HG02852 (cell line): ENCODE measurements around the gene PTH2.

Experiments
- ATAC-seq: cut with Tn5 transposase; IDR thresholded peaks from one replicate; pipeline ENCODE4 v1.9.1; 2021; ENCODE audit warnings: mild to moderate bottlenecking, moderate library complexity; ENCODE audit not compliant: unreplicated experiment

Gene PTH2

GRCh38 chr19:49415102-49415809, 8.0 kb downstream of the PTH2 start:
- no peak for ATAC-seq

- ATAC-seq, result no peak
These were observed 9.0 kb downstream of the PTH2 start for GRCh38 chr19:49414256-49414655.

GRCh38 chr19:49413348-49413747, 9.9 kb downstream of the PTH2 start:
- no peak for ATAC-seq

GRCh38 chr19:49411681-49412326, 11.4 kb downstream of the PTH2 start:
- no peak for ATAC-seq

GRCh38 chr19:49409441-49410029, 13.7 kb downstream of the PTH2 start:
- no peak for ATAC-seq

- no peak for ATAC-seq
These were observed 14.3 kb downstream of the PTH2 start for GRCh38 chr19:49408816-49409440.

GRCh38 chr19:49407482-49408015, 15.7 kb downstream of the PTH2 start:
- no peak for ATAC-seq

GRCh38 chr19:49407079-49407478, 16.2 kb downstream of the PTH2 start:
- ATAC-seq, result no peak

- ATAC-seq, result no peak
These were observed 19.6 kb downstream of the PTH2 start for GRCh38 chr19:49403404-49404187.

- no peak for ATAC-seq
These were observed 23.2 kb downstream of the PTH2 start for GRCh38 chr19:49400029-49400428.

GRCh38 chr19:49398931-49399330, 24.3 kb downstream of the PTH2 start:
- no peak for ATAC-seq

- ATAC-seq, result no peak
These were observed 25.1 kb downstream of the PTH2 start for GRCh38 chr19:49398001-49398615.

GRCh38 chr19:49396738-49397505, 26.3 kb downstream of the PTH2 start:
- no peak for ATAC-seq

- no peak for ATAC-seq
These were observed 27.4 kb downstream of the PTH2 start for GRCh38 chr19:49395581-49396407.

- no peak for ATAC-seq
These were observed 29.4 kb downstream of the PTH2 start for GRCh38 chr19:49393881-49394280.

- ATAC-seq, result no peak
These were observed 31.5 kb downstream of the PTH2 start for GRCh38 chr19:49391581-49392399.

- no peak for ATAC-seq
These were observed 32.3 kb downstream of the PTH2 start for GRCh38 chr19:49390929-49391359.
